ENCODE data around the gene KCNK3.

DNA sequence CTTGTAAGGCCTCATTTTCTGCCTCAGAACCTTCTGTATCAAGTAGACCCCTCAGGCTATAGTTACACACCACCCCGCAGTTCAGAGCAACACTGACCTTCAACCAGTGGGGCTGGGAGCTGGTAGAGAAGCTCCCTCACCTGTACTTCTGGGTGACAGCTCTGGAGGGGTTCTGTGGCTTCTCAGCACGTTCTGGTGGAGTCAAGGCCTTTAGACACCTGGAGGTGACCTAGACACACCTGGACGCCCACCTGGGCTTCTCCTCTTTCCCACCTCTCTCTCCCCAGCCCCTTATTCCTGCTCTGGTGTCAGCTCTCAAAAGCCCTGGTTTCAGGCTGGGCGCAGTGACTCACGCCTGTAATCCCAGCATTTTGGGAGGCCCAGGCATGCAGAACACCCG is 44.0 kb upstream of the KCNK3 start:
- TF ChIP-seq, protein P1, sequence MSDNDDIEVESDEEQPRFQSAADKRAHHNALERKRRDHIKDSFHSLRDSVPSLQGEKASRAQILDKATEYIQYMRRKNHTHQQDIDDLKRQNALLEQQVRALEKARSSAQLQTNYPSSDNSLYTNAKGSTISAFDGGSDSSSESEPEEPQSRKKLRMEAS (IDR thresholded peaks at IDR 0.05; ENCODE audit: low read depth, low read length) = no peak
- no peak for TF ChIP-seq CBX5 (IDR thresholded peaks at IDR 0.05; ENCODE audit: low read depth)
- TF ChIP-seq, protein P2, sequence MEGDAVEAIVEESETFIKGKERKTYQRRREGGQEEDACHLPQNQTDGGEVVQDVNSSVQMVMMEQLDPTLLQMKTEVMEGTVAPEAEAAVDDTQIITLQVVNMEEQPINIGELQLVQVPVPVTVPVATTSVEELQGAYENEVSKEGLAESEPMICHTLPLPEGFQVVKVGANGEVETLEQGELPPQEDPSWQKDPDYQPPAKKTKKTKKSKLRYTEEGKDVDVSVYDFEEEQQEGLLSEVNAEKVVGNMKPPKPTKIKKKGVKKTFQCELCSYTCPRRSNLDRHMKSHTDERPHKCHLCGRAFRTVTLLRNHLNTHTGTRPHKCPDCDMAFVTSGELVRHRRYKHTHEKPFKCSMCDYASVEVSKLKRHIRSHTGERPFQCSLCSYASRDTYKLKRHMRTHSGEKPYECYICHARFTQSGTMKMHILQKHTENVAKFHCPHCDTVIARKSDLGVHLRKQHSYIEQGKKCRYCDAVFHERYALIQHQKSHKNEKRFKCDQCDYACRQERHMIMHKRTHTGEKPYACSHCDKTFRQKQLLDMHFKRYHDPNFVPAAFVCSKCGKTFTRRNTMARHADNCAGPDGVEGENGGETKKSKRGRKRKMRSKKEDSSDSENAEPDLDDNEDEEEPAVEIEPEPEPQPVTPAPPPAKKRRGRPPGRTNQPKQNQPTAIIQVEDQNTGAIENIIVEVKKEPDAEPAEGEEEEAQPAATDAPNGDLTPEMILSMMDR (IDR thresholded peaks at IDR 0.05 in 2 of 3, conservative IDR thresholded peaks at IDR 0.05 in 1 of 3; ENCODE audit: control insufficient read depth in 2 of 3, extremely low read depth in 1 of 3, insufficient read depth in 1 of 3, low read depth in 3 of 3, low read length in 3 of 3) = no peak
- TF ChIP-seq, protein P3, sequence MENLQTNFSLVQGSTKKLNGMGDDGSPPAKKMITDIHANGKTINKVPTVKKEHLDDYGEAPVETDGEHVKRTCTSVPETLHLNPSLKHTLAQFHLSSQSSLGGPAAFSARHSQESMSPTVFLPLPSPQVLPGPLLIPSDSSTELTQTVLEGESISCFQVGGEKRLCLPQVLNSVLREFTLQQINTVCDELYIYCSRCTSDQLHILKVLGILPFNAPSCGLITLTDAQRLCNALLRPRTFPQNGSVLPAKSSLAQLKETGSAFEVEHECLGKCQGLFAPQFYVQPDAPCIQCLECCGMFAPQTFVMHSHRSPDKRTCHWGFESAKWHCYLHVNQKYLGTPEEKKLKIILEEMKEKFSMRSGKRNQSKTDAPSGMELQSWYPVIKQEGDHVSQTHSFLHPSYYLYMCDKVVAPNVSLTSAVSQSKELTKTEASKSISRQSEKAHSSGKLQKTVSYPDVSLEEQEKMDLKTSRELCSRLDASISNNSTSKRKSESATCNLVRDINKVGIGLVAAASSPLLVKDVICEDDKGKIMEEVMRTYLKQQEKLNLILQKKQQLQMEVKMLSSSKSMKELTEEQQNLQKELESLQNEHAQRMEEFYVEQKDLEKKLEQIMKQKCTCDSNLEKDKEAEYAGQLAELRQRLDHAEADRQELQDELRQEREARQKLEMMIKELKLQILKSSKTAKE (IDR thresholded peaks at IDR 0.05; ENCODE audit: low read depth, poor library complexity, severe bottlenecking) = no peak
- no peak for TF ChIP-seq TBL1XR1 (IDR thresholded peaks at IDR 0.05; ENCODE audit: low read depth, low read length)
- TF ChIP-seq FOS (IDR thresholded peaks at IDR 0.05; ENCODE audit: borderline replicate concordance, extremely low read depth, insufficient read length) = no peak
- TF ChIP-seq POLR2A (IDR thresholded peaks at IDR 0.05; ENCODE audit: low read depth, low read length) = no peak
- no peak for TF ChIP-seq BMI1 (IDR thresholded peaks at IDR 0.05; ENCODE audit: borderline replicate concordance)
- TF ChIP-seq POLR2AphosphoS5 (IDR thresholded peaks at IDR 0.05; ENCODE audit: low read length) = no peak
